ENCODE results near the gene ZNF746.

- TF ChIP-seq USF2 (IDR thresholded peaks at IDR 0.05) (no peak), CHD2 (IDR thresholded peaks at IDR 0.05; ENCODE audit: low read length, partially characterized antibody) (no peak), CTCF (IDR thresholded peaks at IDR 0.05) (no peak), EHMT2 (IDR thresholded peaks at IDR 0.05; ENCODE audit: low read depth) (no peak), POLR2AphosphoS2 (conservative IDR thresholded peaks at IDR 0.05; ENCODE audit: low read length) (no peak), RAD21 (conservative IDR thresholded peaks at IDR 0.05 in 1 of 2, IDR thresholded peaks at IDR 0.05 in 1 of 2) (no peak), RCOR1 (IDR thresholded peaks at IDR 0.05; ENCODE audit: low read depth, low read length) (no peak), ZNF302 (CRISPR knock-in tag; IDR thresholded peaks at IDR 0.05) (no peak)
These were observed 48.7 kb upstream of the ZNF746 start for GRCh38 chr7:149546331-149546730.

Measured in A549 (cell line).